Activated CD4-positive, alpha-beta T cell treated with anti-CD3 and anti-CD28 coated beads for 36 hours (primary cell): ENCODE measurements around the gene HMGN3. TPM values are rescaled to one million over a fixed set of nuclear protein-coding genes. Genes with fewer than 3 reads are reported as not detected.

Experiments
- total RNA-seq, 2 experiments: library from RNA; stranded (reverse); gene quantifications; one replicate each; pipeline ENCODE4 v1.2.3, GENCODE V29; 2021

The HMGN3 gene
- total RNA-seq, 2 experiments from 2014 or later: 44.6 to 48.7 TPM

Other genes with a start within 250 kb of the HMGN3 start
- 10 to 100 TPM; 24.8 to 25.5 TPM for gene PHIP, start 156.4 kb downstream of the HMGN3 start, total RNA-seq